H1 (cell line): Measurements from ENCODE around the gene LGALS1. TPM values are rescaled to one million over a fixed set of nuclear protein-coding genes. Genes with fewer than 3 reads are reported as not detected.

Source experiments
- CTCF ChIA-PET: fragments of 300-600 bp; sonication (Branson Sonifier 250); formaldehyde crosslinking; loops from one replicate; lab custom pipeline; 2021; ENCODE audit not compliant: partially characterized antibody; lab: Charles Lee
- POLR2A ChIA-PET: fragments of 300-600 bp; sonication (Branson Sonifier 250); formaldehyde crosslinking; loops from one replicate; lab custom pipeline; 2021; ENCODE audit warnings: inconsistent platforms; ENCODE audit not compliant: partially characterized antibody; lab: Charles Lee
- DNase-seq, 2 experiments: peaks; one replicate each; pipeline versions ENCODE4 v3.0.0 to v3.0.0-alpha.2; 2010 to 2022; ENCODE audit warnings: low spot score in 2 of 2, low read depth in 1 of 2, mixed read lengths in 1 of 2
- FAIRE-seq: peaks from 2 replicates; lab custom pipeline; 2011; peaks lifted over from hg19 to GRCh38; lab: Jason Lieb, UNC
- H2AFZ ChIP-seq: 2 replicates; pipeline ENCODE4 v1.8.1; 2012; ENCODE audit warnings: low read length, inconsistent platforms
- H2AK5ac ChIP-seq: 2 replicates; pipeline ENCODE4 v1.6.1; 2013; ENCODE audit warnings: low read depth, low read length
- H2BK120ac ChIP-seq: replicated peaks from 2 replicates; pipeline ENCODE3; 2013; ENCODE audit warnings: low read depth, low read length, inconsistent platforms
- H2BK12ac ChIP-seq: 2 replicates; pipeline ENCODE4 v1.6.1; 2013; ENCODE audit warnings: low read depth, low read length
- H2BK15ac ChIP-seq: 2 replicates; pipeline ENCODE4 v1.6.1; 2013; ENCODE audit warnings: low read length
- H2BK20ac ChIP-seq: 2 replicates; pipeline ENCODE4 v1.6.1; 2013; ENCODE audit warnings: low read length
- H2BK5ac ChIP-seq: 2 replicates; pipeline ENCODE4 v1.6.1; 2013; ENCODE audit warnings: low read depth, low read length
- H3K14ac ChIP-seq: 2 replicates; pipeline ENCODE4 v1.6.1; 2013; ENCODE audit warnings: inconsistent platforms; ENCODE audit not compliant: insufficient read length
- H3K18ac ChIP-seq: 2 replicates; pipeline ENCODE4 v1.6.1; 2013; ENCODE audit warnings: low read length; ENCODE audit errors: extremely low read depth
- H3K23ac ChIP-seq: 2 replicates; pipeline ENCODE4 v1.6.1; 2013; ENCODE audit warnings: inconsistent platforms; ENCODE audit not compliant: insufficient read length
- H3K23me2 ChIP-seq: 2 replicates; pipeline ENCODE4 v1.6.1; 2013; ENCODE audit warnings: low read depth, low read length
- H3K27ac ChIP-seq: 2 replicates; pipeline ENCODE4 v1.6.1; 2011; ENCODE audit warnings: low read depth, low read length, inconsistent platforms
- H3K27me3 ChIP-seq, 4 experiments: replicated peaks in 1 of 4; 1 replicate in 1 of 4; 2 replicates in 3 of 4; pipeline versions ENCODE4 v1.6.1 to v1.8.1; 2011 to 2013; ENCODE audit warnings: low read length in 3 of 4, mild to moderate bottlenecking in 3 of 4, inconsistent platforms in 2 of 4, mixed read lengths in 2 of 4, moderate library complexity in 1 of 4; ENCODE audit not compliant: control insufficient read depth in 3 of 4, insufficient read depth in 3 of 4; ENCODE audit errors: extremely low read depth in 1 of 4
- H3K36me3 ChIP-seq, 4 experiments: 2 replicates each; pipeline versions ENCODE4 v1.6.1 to v1.8.1; 2011 to 2013; ENCODE audit warnings: mild to moderate bottlenecking in 4 of 4, low read length in 3 of 4, moderate library complexity in 2 of 4, control low read depth in 1 of 4, inconsistent platforms in 1 of 4; ENCODE audit not compliant: insufficient read depth in 4 of 4, control insufficient read depth in 2 of 4
- H3K4ac ChIP-seq: replicated peaks from 2 replicates; pipeline ENCODE3; 2013; ENCODE audit warnings: low read length, low read depth, mixed read lengths, inconsistent platforms; ENCODE audit not compliant: insufficient read length
- H3K4me1 ChIP-seq, 4 experiments: replicated peaks in 1 of 4; 1 replicate in 1 of 4; 2 replicates in 3 of 4; pipeline versions ENCODE4 v1.6.1 to v1.8.1; 2011 to 2013; ENCODE audit warnings: low read length in 3 of 4, inconsistent platforms in 2 of 4, mixed read lengths in 1 of 4; ENCODE audit not compliant: insufficient read depth in 4 of 4, control insufficient read depth in 3 of 4
- H3K4me2 ChIP-seq, 2 experiments: 2 replicates each; pipeline versions ENCODE4 v1.6.1 to v1.8.1; 2011 to 2013; ENCODE audit warnings: low read depth in 2 of 2, low read length in 2 of 2, control low read depth in 1 of 2, inconsistent platforms in 1 of 2, mild to moderate bottlenecking in 1 of 2; ENCODE audit not compliant: insufficient read depth in 1 of 2
- H3K4me3 ChIP-seq, 4 experiments: fragments of 200-600, 300-600 bp in 1 of 4; sonication (generic), shearing (Covaris generic), sonication (Bioruptor Twin) in 1 of 4; 2 replicates each; pipeline versions ENCODE4 v1.5.1 to v1.8.1; 2011 to 2016; ENCODE audit warnings: low read length in 4 of 4, low read depth in 3 of 4, control low read depth in 2 of 4, inconsistent platforms in 2 of 4, mild to moderate bottlenecking in 2 of 4, mixed read lengths in 1 of 4, moderate library complexity in 1 of 4; ENCODE audit not compliant: insufficient read depth in 2 of 4; ENCODE audit errors: extremely low read depth in 1 of 4
- H3K56ac ChIP-seq: replicated peaks from 2 replicates; pipeline ENCODE3; 2013; ENCODE audit warnings: low read depth, mild to moderate bottlenecking, mixed read lengths, low read length, inconsistent platforms; ENCODE audit not compliant: insufficient read length
- H3K79me1 ChIP-seq: 2 replicates; pipeline ENCODE4 v1.6.1; 2013; ENCODE audit warnings: low read depth, low read length, control low read depth
- H3K79me2 ChIP-seq, 2 experiments: 2 replicates each; pipeline versions ENCODE4 v1.6.1 to v1.8.1; 2012 to 2013; ENCODE audit warnings: low read length in 2 of 2, mild to moderate bottlenecking in 2 of 2, inconsistent platforms in 1 of 2; ENCODE audit not compliant: insufficient read depth in 2 of 2, control insufficient read depth in 1 of 2
- H3K9ac ChIP-seq, 4 experiments: replicated peaks in 1 of 4; 1 replicate in 1 of 4; 2 replicates in 3 of 4; pipeline versions ENCODE4 v1.6.1 to v1.8.1; 2011 to 2013; ENCODE audit warnings: low read depth in 3 of 4, low read length in 3 of 4, control low read depth in 2 of 4, mild to moderate bottlenecking in 2 of 4, moderate library complexity in 2 of 4, inconsistent platforms in 1 of 4; ENCODE audit errors: extremely low read depth in 1 of 4
- H3K9me3 ChIP-seq, 2 experiments: 2 replicates each; pipeline versions ENCODE4 v1.6.1 to v1.8.1; 2012 to 2013; ENCODE audit warnings: mild to moderate bottlenecking in 2 of 2, moderate library complexity in 2 of 2, control low read depth in 1 of 2, inconsistent platforms in 1 of 2, low read depth in 1 of 2, low read length in 1 of 2, mixed read lengths in 1 of 2; ENCODE audit not compliant: insufficient read depth in 2 of 2
- H4K20me1 ChIP-seq, 2 experiments: replicated peaks in 1 of 2; 2 replicates each; pipeline versions ENCODE3 to v1.8.1; 2011 to 2013; ENCODE audit warnings: inconsistent platforms in 2 of 2, low read length in 2 of 2, mild to moderate bottlenecking in 1 of 2; ENCODE audit not compliant: insufficient read depth in 2 of 2, control insufficient read depth in 1 of 2
- H4K5ac ChIP-seq: 2 replicates; pipeline ENCODE4 v1.6.1; 2013; ENCODE audit warnings: low read length, low read depth, mixed read lengths, inconsistent platforms; ENCODE audit not compliant: insufficient read length
- H4K8ac ChIP-seq: 2 replicates; pipeline ENCODE4 v1.8.0; 2013; ENCODE audit warnings: mild to moderate bottlenecking, moderate library complexity, low read length, inconsistent platforms; ENCODE audit not compliant: insufficient read depth; ENCODE audit errors: extremely low read depth
- H4K91ac ChIP-seq: replicated peaks from 2 replicates; pipeline ENCODE3; 2013; ENCODE audit warnings: low read length, mixed read lengths, inconsistent platforms; ENCODE audit not compliant: insufficient read length
- BACH1 ChIP-seq: IDR thresholded peaks from 2 replicates; pipeline ENCODE4 v1.6.1; 2012; ENCODE audit warnings: low read length, improper control_type of control experiment
- CBX8 ChIP-seq: fragments of 300-800, 300-1000 bp; sonication (generic); IDR thresholded peaks from 2 replicates; pipeline ENCODE4 v1.7.1; 2016; ENCODE audit warnings: low read depth, low read length, borderline replicate concordance
- CEBPB ChIP-seq: IDR thresholded peaks from 2 replicates; pipeline ENCODE4 v1.6.1; 2012; ENCODE audit warnings: low read depth, low read length
- FOSL1 ChIP-seq: IDR thresholded peaks from 2 replicates; pipeline ENCODE4 v1.6.1; 2011; ENCODE audit warnings: mild to moderate bottlenecking, low read depth, low read length, moderate library complexity; ENCODE audit not compliant: insufficient read depth
- GABPA ChIP-seq: IDR thresholded peaks from 2 replicates; pipeline ENCODE4 v1.6.1; 2011; ENCODE audit warnings: mild to moderate bottlenecking, low read length, moderate library complexity, borderline replicate concordance; ENCODE audit not compliant: insufficient read depth
- HDAC2 ChIP-seq, 2 experiments: fragments of 300-600 bp in 1 of 2; sonication (generic) in 1 of 2; IDR thresholded peaks; 2 replicates each; pipeline ENCODE4 v1.6.1; 2011 to 2012; ENCODE audit warnings: low read depth in 2 of 2, low read length in 2 of 2, mild to moderate bottlenecking in 2 of 2, moderate library complexity in 2 of 2, borderline replicate concordance in 1 of 2, inconsistent platforms in 1 of 2
- JUND ChIP-seq: IDR thresholded peaks from 2 replicates; pipeline ENCODE4 v1.6.1; 2011; ENCODE audit warnings: mild to moderate bottlenecking, improper control_type of control experiment, low read length
- KDM1A ChIP-seq: fragments of 200-600, 300-600 bp; sonication (generic); IDR thresholded peaks from 2 replicates; pipeline ENCODE4 v1.7.1; 2016; ENCODE audit warnings: mild to moderate bottlenecking, low read length, borderline replicate concordance
- PHF8 ChIP-seq: fragments of 200-600 bp; sonication (generic); conservative IDR thresholded peaks from 2 replicates; pipeline ENCODE4 v1.7.1; 2012; ENCODE audit warnings: low read depth, mild to moderate bottlenecking, inconsistent platforms, low read length, moderate library complexity
- POLR2AphosphoS5 ChIP-seq: IDR thresholded peaks from 2 replicates; pipeline ENCODE4 v1.6.1; 2011; ENCODE audit warnings: low read depth, low read length
- TEAD4 ChIP-seq: IDR thresholded peaks from 2 replicates; pipeline ENCODE4 v1.6.1; 2012; ENCODE audit warnings: low read depth, low read length, inconsistent platforms, mixed read lengths
- USF2 ChIP-seq: IDR thresholded peaks from 2 replicates; pipeline ENCODE4 v1.6.1; 2011; ENCODE audit warnings: low read length, improper control_type of control experiment
- YY1 ChIP-seq: IDR thresholded peaks from 2 replicates; pipeline ENCODE4 v1.6.1; 2011; ENCODE audit warnings: low read depth, mild to moderate bottlenecking, low read length
- ZNF274 ChIP-seq: IDR thresholded peaks from 2 replicates; pipeline ENCODE4 v1.7.0; 2012; ENCODE audit warnings: low read length, borderline replicate concordance; ENCODE audit errors: extremely low read depth
- WGBS, 2 experiments: shearing (Covaris generic) in 1 of 2; methylation state at CpG; one replicate each; pipeline versions ENCODE4 v1.1.6 to v1.1.7; 2013 to 2015; ENCODE audit warnings: low lambda C conversion rate in 2 of 2, mixed read lengths in 2 of 2, inconsistent platforms in 1 of 2, low coverage in 1 of 2, missing lambda C conversion rate in 1 of 2; ENCODE audit not compliant: insufficient replicate concordance in 2 of 2, insufficient coverage in 1 of 2, insufficient read length in 1 of 2; ENCODE audit errors: extremely low coverage in 1 of 2, missing lambda C conversion rate in 1 of 2; 5-methylcytosine and 5-hydroxymethylcytosine counted together
- polyA plus RNA-seq, 7 experiments: library from polyadenylated mRNA; depleted of rRNA in 3 of 7; stranded (reverse) in 5 of 7; unstranded in 2 of 7; fragments of >200 nt in 5 of 7; fragments of 200-250 nt in 2 of 7; gene quantifications; 1 replicate in 5 of 7; 2 replicates in 1 of 7; 4 replicates in 1 of 7; pipeline versions ENCODE4 v1.2.1 to v1.2.3, GENCODE V29; 2011 to 2013; ENCODE audit warnings: missing spikeins in 2 of 7, mixed read lengths in 2 of 7
- total RNA-seq: library from RNA; stranded (reverse); fragmentation: NEBNext Ultra II Directional; extraction: Animal tissue kit (Norgen Biotek cat#: 25700); gene quantifications from 2 replicates; pipeline ENCODE4 v1.2.1, GENCODE V29; 2021

The LGALS1 gene
- total and polyA plus RNA-seq, 2 of the 8 experiments (the other 6 are each of a cell fraction or from before 2014, with no cell fraction given) = 12.0 to 92.4 TPM

- H3K23ac ChIP-seq = no peak overlapping the region
- POLR2A ChIA-PET = interaction anchor here (1.0 to 1.9 kb wide), 2 partner anchors 15 to 18 kb away, joined by 3 to 5 read pairs; no protein-coding TSS in a partner anchor
- no peak overlapping the region for H4K91ac ChIP-seq
- H2BK120ac ChIP-seq = no peak overlapping the region
- no peak for TF ChIP-seq BACH1
- no peak for TF ChIP-seq FOSL1
- no peak for TF ChIP-seq CBX8
- no peak for TF ChIP-seq POLR2AphosphoS5
- no peak for TF ChIP-seq GABPA
- no peak for TF ChIP-seq HDAC2 (IDR thresholded peaks at IDR 0.05; ENCODE audit: borderline replicate concordance in 1 of 2, low read depth in 2 of 2, low read length in 2 of 2)
- no peak for TF ChIP-seq YY1
- no peak for TF ChIP-seq KDM1A
- TF ChIP-seq JUND = no peak
- TF ChIP-seq USF2 = no peak
- TF ChIP-seq TEAD4 = no peak
- no peak for TF ChIP-seq CEBPB
- no peak for TF ChIP-seq PHF8
- no peak for TF ChIP-seq ZNF274
- no peak overlapping the region for H2AK5ac ChIP-seq
- CTCF ChIA-PET = interaction anchor here (0.8 kb wide), 1 partner anchor 19 kb away, joined by 3 read pairs; no protein-coding TSS in a partner anchor
- H3K56ac ChIP-seq = no peak overlapping the region
- H4K5ac ChIP-seq = no peak overlapping the region
- no peaks in the 10 kb centered on the region for H3K23me2 ChIP-seq
- H3K4ac ChIP-seq = no peak overlapping the region
- FAIRE-seq (no peak), DNase-seq (no peak)
- no peak overlapping the region for H4K8ac ChIP-seq
- no peak overlapping the region for H2BK15ac ChIP-seq
- H3K18ac ChIP-seq = no peak overlapping the region
- H3K27me3 ChIP-seq = no peaks in the 10 kb centered on the region
- H3K4me1 ChIP-seq = no peaks in the 10 kb centered on the region
- WGBS, 2 experiments = 86% methylated on average over 6 of the region's 7 CpGs; no CpG with 5 or more reads in 1 of the 2 experiments
- no peak overlapping the region for H3K4me2 ChIP-seq
- no peak overlapping the region for H3K27ac ChIP-seq
- H2BK20ac ChIP-seq = no peak overlapping the region
- no peak overlapping the region for H2BK5ac ChIP-seq
- H3K79me1 ChIP-seq = no peaks in the 10 kb centered on the region
- no peak overlapping the region for H3K4me3 ChIP-seq
- H3K79me2 ChIP-seq = no peaks in the 10 kb centered on the region
- peaks cover 5 to 7% of the 10 kb centered on the region in 2 experiments for H4K20me1 ChIP-seq
- H3K14ac ChIP-seq = no peak overlapping the region
- no peak overlapping the region for H3K9ac ChIP-seq
- no peak overlapping the region for H2BK12ac ChIP-seq
- H3K36me3 ChIP-seq = peaks cover 5 to 35% (median 16%) of the 10 kb centered on the region in 4 experiments
- H2AFZ ChIP-seq = no peak overlapping the region
- no peaks in the 10 kb centered on the region for H3K9me3 ChIP-seq
Observed at GRCh38 chr22:37715760-37716159, 40.3 kb downstream of the LGALS1 start.
